GM18873 (cell line): ENCODE measurements around the gene SNAPC4.
"Not testable (repeated sequence)": the region's sequence is repeated elsewhere in the genome, so short reads cannot be mapped to it uniquely, and the experiment has no call there.

Experiments used
- ATAC-seq: cut with Tn5 transposase; IDR thresholded peaks from one replicate; pipeline ENCODE4 v1.9.1; 2021; ENCODE audit warnings: mild to moderate bottlenecking, moderate library complexity, moderate number of reproducible peaks; ENCODE audit not compliant: unreplicated experiment, low FRiP score

The SNAPC4 gene

GRCh38 chr9:136412962-136413361, 13.0 kb upstream of the SNAPC4 start:
- ATAC-seq = no peak

DNA sequence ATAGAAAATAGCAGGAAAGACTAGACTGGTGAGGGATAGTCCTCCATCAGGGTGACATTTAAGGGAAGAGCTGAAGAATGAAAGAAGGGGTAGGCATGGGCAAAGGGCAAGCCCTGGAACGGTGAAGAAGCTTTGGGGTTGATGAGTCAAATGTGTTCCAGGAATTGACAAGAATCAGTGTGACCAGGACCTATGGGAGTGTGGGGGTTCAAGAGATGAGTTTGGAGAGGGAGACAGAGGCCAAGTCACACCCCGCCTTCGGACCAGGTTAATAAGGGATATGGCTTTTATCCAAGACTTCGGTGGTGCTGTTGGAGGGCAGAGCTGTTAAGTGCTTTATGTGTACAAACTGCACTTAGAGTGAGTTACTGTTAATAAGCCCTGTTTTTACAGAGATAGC, 11.4 kb upstream of the SNAPC4 start:
- ATAC-seq = no peak

DNA sequence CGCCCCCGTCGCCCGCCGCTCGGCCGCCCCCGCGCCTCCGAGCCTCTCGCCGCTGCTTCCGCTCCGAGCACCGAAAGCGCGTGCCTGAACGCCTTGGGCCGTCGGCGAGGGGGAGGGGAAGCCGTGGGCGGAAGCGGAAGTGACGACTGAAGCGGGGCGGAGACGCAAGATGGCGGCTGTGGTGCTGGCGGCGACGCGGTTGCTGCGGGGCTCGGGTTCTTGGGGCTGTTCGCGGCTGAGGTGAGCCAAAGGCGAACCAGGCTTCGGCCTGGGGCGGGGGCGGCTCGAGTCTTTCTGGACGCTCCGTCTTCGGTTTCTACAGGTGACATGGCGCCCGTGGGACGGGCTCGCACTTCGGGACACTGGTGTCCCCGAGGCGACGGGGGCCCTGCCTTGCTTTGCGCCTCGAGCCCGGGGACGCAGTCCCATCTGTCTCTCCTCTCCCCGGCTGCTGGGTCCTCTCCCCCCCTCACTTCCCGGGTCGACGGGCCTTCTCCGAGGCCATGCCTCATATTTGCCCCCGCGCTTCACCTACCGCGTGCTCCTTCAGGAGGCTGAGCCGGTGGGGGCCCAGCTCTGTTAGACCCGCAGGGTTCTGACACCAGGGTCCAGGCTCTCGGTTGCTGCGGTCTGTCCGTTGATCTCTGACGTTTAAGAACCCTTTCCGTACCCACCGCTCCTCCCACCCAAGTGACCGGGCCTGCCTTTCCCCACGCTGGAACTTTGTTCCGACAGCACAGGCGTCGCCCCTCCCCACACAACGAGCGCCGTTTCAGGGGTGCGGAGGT, 10.7 kb upstream of the SNAPC4 start, which contains the start of the genes ENTR1 and PMPCA:
Gene ENTR1 (minus strand): TSS at position 115 of the 788 bp plus-strand sequence. CDS start 217 bp downstream, outside the sequence.
Gene PMPCA (plus strand): TSS at position 159 of the 788 bp plus-strand sequence. CDS start 11 bp downstream, at position 170.
- peak; percentile 57 for ATAC-seq

GRCh38 chr9:136409557-136410455, 9.8 kb upstream of the SNAPC4 start:
- ATAC-seq = no peak

DNA sequence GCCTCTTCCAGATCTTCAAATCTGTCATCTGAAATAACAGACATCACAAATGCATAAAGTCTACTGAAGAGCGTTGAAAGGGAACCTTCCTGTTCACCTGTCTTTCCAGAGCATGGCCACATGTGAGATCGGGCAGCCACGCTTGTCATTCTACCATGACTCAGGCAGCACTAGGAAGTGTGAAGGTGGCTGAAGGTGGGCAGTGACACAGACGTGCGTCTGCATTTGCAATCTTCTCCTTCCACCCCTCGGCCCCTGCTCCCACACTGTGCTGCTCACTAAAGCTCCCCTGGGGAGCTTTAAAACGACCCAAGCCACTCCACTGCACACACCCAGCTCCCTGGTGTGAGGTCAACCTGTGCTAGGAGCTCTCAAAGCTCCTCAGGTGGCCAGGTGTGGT, 7.9 kb upstream of the SNAPC4 start:
- no peak for ATAC-seq

DNA sequence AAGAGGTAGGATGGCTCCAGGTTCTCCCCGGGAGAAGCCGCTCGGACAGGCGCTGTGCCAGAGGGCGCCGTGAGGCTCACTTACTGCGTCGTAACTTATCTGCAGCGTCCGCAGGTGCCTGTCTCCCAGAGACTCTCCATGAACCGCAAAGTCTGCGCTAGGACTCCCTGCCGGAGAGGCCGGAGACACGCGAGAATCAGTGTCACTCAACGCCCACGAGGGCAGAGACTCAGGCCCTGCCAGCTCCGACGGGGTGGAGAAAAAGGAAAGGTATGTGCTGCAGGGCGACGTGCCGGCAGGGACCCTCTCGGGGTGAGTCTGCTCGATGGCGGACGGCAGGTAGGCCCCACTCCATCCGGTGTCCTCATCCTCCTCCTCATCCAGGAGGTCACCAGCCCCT, 7.1 kb upstream of the SNAPC4 start:
- ATAC-seq = not testable (repeated sequence)

DNA sequence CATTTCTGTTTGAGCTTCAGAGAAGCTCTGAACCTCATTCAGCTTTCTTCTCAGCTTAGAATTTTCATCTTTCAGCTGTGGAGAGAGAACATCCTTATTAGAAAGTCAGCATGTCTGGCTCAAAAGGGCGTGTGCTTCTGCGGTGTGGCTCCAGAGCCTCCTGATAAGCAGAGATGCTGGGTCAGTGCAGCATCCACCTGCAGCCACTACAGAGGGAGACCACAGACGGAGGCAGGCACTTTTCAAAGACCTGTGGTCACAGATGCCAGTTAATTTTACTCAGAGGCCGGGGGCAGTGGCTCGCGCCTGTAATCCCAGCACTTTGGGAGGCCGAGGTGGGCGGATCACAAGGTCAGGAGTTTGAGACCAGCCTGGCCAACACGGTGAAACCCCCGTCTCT, 5.9 kb upstream of the SNAPC4 start:
- ATAC-seq = not testable (repeated sequence)

- no peak for ATAC-seq
These were observed 5.5 kb upstream of the SNAPC4 start for GRCh38 chr9:136405481-136405880.

GRCh38 chr9:136404801-136405136, 4.8 kb upstream of the SNAPC4 start:
- ATAC-seq = no peak

DNA sequence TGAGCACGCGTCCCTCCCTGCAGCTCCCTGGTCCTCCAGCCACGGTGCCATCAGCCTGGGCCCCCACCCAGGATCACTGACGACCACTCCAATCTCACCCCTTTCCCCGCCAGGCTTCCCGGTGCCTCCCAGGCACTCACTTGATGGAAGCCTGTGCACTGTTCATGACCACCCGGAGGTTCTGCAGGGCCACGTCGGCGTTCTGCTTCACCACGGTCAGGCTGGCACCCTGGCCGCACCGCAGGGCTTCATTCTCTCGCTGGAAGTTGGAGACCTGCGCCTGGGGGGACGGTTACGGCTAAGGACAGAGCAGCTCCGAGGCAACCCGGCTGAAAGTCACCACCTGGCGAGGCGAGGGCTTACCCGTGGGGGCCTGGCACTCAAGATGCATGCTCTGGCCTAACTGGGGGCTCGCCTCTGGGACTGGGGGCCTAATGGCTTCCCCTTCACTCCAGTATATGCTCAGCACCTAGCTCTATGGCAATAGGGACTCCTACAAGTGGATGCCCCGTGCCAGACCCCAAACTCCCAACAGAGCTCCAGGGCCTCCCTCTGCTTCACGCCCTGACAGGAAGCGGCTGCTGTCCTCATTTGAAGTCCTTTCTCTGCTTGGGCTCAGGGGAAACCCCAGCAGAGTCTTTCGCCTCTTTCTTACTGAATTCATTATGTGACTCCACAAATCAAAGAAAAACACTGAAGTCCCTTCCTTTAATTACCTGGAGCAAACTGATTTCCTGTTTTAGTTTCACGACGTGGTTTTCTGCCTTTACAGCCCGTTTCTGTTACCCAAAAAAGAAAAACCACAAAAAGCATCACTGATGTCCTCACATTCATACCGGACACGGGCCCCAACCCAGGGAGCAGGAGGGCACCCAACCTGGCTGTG, 4.2 kb upstream of the SNAPC4 start:
- no peak for ATAC-seq

GRCh38 chr9:136403538-136403914, 3.6 kb upstream of the SNAPC4 start:
- no peak for ATAC-seq

GRCh38 chr9:136402067-136402466, 2.1 kb upstream of the SNAPC4 start:
- no peak for ATAC-seq

DNA sequence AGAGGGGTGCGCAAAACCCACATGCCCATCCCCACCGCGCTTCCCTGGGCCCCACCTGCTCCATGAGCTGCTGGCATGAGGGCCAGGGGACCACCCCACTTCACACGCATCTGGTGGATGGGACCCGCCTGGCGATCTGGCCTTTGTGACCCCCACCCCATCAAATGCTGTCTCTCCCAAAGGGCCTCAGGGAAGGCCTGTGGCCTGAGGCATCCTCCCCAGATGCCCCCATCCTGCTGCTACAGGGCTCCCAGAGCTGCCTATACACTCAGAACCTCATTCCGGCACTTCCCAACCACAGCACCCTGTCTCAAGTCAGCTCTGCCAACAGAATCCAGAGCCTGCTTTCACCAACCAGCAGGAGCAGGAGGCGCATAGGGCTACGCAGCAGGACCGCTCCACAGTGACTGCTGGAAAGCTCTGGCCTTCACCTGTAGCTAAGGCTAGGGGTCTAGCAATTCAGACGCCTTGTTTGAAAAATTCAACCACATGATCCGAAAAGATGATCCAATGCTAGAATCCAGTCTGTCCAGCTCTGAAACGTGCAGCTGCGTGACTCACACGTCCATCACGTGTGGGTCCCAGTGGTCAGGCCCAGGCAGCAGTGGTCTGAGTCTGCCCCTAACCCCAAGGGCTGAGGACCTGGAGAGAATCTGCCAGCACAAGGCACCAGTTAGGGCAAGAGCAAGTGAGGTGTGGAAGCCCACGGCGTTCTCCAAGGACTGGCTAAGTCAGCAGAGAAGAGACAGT, 1.4 kb upstream of the SNAPC4 start:
- ATAC-seq = no peak

DNA sequence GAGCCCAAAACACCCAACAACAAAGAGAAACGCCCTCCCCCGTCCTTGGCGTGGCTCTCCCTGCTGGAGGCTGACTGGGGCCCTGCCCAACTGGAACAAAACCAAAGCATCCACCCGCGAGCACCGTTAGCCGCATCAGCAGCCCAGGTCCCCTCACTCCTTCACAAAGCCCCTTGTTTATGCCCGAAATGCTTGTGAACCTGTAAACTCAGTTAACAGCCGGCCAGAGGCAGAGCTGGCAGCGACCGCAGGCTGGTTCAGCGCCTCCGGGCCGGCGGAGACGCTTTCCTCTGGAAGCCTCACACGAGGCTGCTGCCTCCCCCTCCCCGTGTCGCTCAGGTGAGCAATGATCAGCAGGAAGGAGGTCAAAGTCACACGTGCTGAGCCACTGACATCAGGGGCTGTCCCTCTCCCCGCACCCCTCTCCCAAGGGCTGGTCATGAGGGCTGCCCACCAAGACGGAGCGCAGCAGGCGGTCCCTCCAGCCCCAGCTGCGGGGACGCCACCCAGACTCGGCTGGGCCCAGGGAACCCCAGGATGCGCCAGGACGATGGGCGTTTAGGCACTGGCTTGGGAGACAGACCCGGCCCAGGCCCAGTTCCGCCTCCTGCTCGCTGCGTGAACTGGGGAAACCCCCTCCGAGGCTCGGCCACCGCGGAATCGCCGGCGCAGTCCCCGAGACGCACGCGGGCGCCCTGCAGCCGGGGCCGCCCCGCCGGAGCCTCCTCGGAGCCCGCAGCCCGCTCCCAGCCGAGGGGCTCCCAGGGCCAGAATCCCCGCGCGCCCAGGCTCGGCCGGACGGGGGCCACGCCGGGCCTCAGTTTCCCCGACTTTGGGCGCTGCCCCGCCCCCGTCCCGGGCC, 563 bp downstream of the SNAPC4 start:
- ATAC-seq = no peak

- ATAC-seq = no peak
These were observed 1.7 kb downstream of the SNAPC4 start for GRCh38 chr9:136398286-136398685.

- no peak for ATAC-seq
These were observed 2.3 kb downstream of the SNAPC4 start for GRCh38 chr9:136397643-136398042.

- ATAC-seq = no peak
These were observed 3.8 kb downstream of the SNAPC4 start for GRCh38 chr9:136396219-136396515.

DNA sequence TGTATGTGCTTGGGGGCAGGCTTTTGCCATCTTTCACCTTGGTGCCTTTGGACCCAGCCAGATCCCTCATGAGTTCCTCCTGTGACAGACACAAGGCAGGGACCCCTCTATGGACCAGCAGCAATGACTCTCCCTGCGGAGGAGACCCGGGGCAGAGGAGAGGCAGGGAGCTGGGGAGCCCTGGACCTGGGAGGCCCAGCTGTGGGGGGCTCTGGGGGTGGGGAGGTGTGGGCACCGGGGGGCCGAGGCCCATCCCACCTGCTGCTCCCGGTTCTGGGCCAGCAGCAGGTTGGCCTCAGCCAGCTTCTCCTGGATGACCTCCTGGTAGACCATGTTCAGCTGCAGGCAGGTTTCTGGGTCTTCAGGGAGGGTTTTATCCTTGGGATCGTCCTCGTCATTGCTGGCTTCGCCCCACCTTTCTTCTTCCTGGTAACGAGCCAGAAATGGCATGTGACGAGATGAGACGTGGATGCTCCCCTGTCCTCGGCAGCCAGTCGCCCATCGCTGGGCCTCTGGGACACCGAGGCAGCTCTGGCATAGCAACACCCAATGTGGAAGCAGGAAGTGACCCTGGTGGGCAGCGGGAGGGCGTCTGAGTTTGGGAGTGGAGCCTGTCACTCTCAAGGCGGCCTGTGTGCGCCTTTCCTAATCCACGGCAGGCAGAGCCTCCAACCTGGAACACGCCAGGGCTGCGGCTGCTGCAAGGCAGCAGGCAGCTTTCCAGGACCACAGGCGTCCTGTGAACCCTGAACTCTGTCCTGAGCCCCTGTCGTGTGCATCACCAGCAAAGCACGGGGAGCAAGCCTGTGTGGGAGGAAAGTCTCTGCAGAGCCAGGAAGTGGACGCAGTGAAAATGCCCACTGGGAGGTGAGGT, 4.4 kb downstream of the SNAPC4 start:
- no peak for ATAC-seq
